ENCODE measurements around the gene GHR.

GHR gene

GRCh38 chr5:42518595-42519221, 95.5 kb downstream of the GHR start:
- peak; percentile 19 for DNase-seq

GRCh38 chr5:42520203-42520602, 97.0 kb downstream of the GHR start:
- DNase-seq = no peak

GRCh38 chr5:42520957-42521356, 97.7 kb downstream of the GHR start:
- DNase-seq = no peak

- no peak for DNase-seq
These were observed 98.2 kb downstream of the GHR start for GRCh38 chr5:42521406-42521805.

- no peak for DNase-seq
These were observed 99.5 kb downstream of the GHR start for GRCh38 chr5:42522783-42523182.

- DNase-seq = no peak
These were observed 102.9 kb downstream of the GHR start for GRCh38 chr5:42526179-42526578.

- DNase-seq = no peak
These were observed 108.4 kb downstream of the GHR start for GRCh38 chr5:42531611-42532010.

- DNase-seq = no peak
These were observed 118.9 kb downstream of the GHR start for GRCh38 chr5:42542106-42542505.

- no peak for DNase-seq
These were observed 120.5 kb downstream of the GHR start for GRCh38 chr5:42543774-42544173.

- no peak for DNase-seq
These were observed 121.8 kb downstream of the GHR start for GRCh38 chr5:42545038-42545437.

GRCh38 chr5:42547141-42547540, 123.9 kb downstream of the GHR start:
- DNase-seq = peak; percentile 90

GRCh38 chr5:42547894-42548293, 124.7 kb downstream of the GHR start:
- no peak for DNase-seq

GRCh38 chr5:42552597-42552996, 129.4 kb downstream of the GHR start:
- no peak for DNase-seq

- DNase-seq = no peak
These were observed 130.2 kb downstream of the GHR start for GRCh38 chr5:42553461-42553860.

- no peak for DNase-seq
These were observed 131.8 kb downstream of the GHR start for GRCh38 chr5:42555010-42555409.

GRCh38 chr5:42555797-42556196, 132.6 kb downstream of the GHR start:
- no peak for DNase-seq

GRCh38 chr5:42557689-42558088, 134.4 kb downstream of the GHR start:
- DNase-seq = no peak

- DNase-seq = no peak
These were observed 138.4 kb downstream of the GHR start for GRCh38 chr5:42561656-42562055.

- no peak for DNase-seq
These were observed 141.6 kb downstream of the GHR start for GRCh38 chr5:42564689-42565356.

- peak; percentile 39 for DNase-seq
These were observed 143.5 kb downstream of the GHR start for GRCh38 chr5:42566652-42567295.

- no peak for DNase-seq
These were observed 146.1 kb downstream of the GHR start for GRCh38 chr5:42569325-42569724.

GRCh38 chr5:42569953-42570548, 146.8 kb downstream of the GHR start:
- no peak for DNase-seq

- DNase-seq = peak; percentile 52
These were observed 148.0 kb downstream of the GHR start for GRCh38 chr5:42570966-42571960.

Data from fibroblast of skin of right quadriceps (primary cell).